Bronchial epithelial cell (primary cell): ENCODE data around the gene GALNT14. TPM values are rescaled to one million over a fixed set of nuclear protein-coding genes. Genes with fewer than 3 reads are reported as not detected.

ENCODE experiments used
- DNase-seq: peaks from one replicate; pipeline ENCODE4 v3.0.0-alpha.2; 2010; ENCODE audit warnings: low read depth
- FAIRE-seq: peaks from 2 replicates; lab custom pipeline; 2011; peaks lifted over from hg19 to GRCh38; lab: Jason Lieb, UNC
- H3K27me3 ChIP-seq: 2 replicates; pipeline ENCODE4 v1.5.1; 2011; ENCODE audit warnings: low read length; ENCODE audit not compliant: control insufficient read depth, insufficient read depth
- H3K36me3 ChIP-seq: 2 replicates; pipeline ENCODE4 v1.5.1; 2011; ENCODE audit warnings: low read length; ENCODE audit not compliant: control insufficient read depth, insufficient read depth
- H3K4me3 ChIP-seq: 2 replicates; pipeline ENCODE4 v1.5.1; 2011; ENCODE audit warnings: mild to moderate bottlenecking, low read depth, low read length, control low read depth
- total RNA-seq: library from RNA; depleted of rRNA; stranded (reverse); fragments of >200 nt; gene quantifications from 2 replicates; pipeline ENCODE4 v1.2.1, GENCODE V29; 2014
- TF ChIP-seq, protein P1 (sequence below): IDR thresholded peaks from 2 replicates; pipeline ENCODE4 v1.5.1; 2011; ENCODE audit warnings: mild to moderate bottlenecking, moderate library complexity, low read length, control low read depth, inconsistent platforms; ENCODE audit not compliant: insufficient read depth, severe bottlenecking

The GALNT14 gene
- total RNA-seq, 1 donor from 2014 or later: 12.4 TPM

DNA sequence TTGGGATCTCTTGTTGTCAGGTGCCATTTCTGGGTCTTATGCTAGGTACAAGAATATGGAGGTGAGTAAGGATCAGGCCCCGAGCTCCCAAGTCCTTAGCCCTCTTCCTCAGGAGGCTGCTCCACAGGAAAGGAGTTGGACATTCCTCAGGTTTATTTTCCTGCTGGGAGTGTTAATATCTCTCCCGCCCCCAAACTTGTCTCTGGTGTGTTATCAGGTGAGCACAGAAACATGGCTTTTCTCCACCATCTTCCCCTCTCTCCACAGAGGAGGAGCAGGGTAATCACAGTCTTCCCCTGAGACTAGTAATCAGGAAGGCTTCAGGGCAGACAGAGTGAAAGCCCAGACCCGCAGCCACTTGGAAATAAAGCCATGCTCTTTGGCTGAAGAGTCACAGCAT is 257.7 kb downstream of the GALNT14 start:
- no peak for FAIRE-seq
- DNase-seq: no peak
- Histone ChIP-seq H3K27me3 (no peaks in the 10 kb centered on the region), H3K36me3 (no peaks in the 10 kb centered on the region), H3K4me3 (no peak overlapping the region)
- TF ChIP-seq, protein P1, sequence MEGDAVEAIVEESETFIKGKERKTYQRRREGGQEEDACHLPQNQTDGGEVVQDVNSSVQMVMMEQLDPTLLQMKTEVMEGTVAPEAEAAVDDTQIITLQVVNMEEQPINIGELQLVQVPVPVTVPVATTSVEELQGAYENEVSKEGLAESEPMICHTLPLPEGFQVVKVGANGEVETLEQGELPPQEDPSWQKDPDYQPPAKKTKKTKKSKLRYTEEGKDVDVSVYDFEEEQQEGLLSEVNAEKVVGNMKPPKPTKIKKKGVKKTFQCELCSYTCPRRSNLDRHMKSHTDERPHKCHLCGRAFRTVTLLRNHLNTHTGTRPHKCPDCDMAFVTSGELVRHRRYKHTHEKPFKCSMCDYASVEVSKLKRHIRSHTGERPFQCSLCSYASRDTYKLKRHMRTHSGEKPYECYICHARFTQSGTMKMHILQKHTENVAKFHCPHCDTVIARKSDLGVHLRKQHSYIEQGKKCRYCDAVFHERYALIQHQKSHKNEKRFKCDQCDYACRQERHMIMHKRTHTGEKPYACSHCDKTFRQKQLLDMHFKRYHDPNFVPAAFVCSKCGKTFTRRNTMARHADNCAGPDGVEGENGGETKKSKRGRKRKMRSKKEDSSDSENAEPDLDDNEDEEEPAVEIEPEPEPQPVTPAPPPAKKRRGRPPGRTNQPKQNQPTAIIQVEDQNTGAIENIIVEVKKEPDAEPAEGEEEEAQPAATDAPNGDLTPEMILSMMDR: no peak

DNA sequence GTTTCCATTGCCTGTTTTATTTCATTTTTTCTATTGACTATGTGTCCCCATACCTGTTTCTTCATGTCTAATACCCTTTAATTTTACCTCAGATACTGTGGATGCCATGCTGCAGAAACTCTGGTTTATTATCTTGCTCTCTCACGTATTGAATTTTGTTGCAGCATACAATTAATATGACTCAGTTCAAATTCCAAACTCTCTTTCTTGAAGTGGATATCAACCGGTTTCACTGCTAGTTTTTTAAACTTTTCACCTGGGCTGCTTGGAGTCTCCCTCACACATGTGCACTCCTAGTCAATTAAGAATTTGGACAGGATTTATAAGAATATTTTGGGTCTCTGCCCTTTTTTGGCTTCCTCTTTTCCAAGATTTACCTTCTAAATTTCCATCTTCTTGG is 260.4 kb downstream of the GALNT14 start:
- TF ChIP-seq, protein P1: no peak
- H3K36me3 ChIP-seq: no peaks in the 10 kb centered on the region
- DNase-seq (peak; percentile 48), FAIRE-seq (no peak)
- no peak overlapping the region for H3K4me3 ChIP-seq
- H3K27me3 ChIP-seq: no peaks in the 10 kb centered on the region

DNA sequence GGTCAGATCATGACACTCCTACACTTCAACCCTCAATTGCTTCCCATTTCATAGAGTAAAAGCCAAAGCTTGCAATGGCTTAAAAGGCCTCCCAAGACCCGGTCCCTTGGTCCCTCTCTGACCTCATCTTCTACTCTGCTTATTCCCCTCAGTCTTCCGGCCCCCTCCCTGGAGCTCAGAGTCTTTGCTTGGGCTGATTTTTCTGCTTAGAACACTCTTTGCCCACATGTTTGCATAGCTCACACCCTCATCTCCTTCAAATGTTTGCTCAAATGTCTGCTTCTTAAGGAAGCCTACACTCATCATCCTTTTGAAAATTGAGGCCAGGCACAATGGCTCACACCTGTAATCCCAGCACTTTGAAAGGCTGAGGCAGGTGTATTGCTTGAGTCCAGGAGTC is 265.4 kb downstream of the GALNT14 start:
- TF ChIP-seq, protein P1: no peak
- H3K36me3 ChIP-seq: no peaks in the 10 kb centered on the region
- FAIRE-seq: no peak

DNA sequence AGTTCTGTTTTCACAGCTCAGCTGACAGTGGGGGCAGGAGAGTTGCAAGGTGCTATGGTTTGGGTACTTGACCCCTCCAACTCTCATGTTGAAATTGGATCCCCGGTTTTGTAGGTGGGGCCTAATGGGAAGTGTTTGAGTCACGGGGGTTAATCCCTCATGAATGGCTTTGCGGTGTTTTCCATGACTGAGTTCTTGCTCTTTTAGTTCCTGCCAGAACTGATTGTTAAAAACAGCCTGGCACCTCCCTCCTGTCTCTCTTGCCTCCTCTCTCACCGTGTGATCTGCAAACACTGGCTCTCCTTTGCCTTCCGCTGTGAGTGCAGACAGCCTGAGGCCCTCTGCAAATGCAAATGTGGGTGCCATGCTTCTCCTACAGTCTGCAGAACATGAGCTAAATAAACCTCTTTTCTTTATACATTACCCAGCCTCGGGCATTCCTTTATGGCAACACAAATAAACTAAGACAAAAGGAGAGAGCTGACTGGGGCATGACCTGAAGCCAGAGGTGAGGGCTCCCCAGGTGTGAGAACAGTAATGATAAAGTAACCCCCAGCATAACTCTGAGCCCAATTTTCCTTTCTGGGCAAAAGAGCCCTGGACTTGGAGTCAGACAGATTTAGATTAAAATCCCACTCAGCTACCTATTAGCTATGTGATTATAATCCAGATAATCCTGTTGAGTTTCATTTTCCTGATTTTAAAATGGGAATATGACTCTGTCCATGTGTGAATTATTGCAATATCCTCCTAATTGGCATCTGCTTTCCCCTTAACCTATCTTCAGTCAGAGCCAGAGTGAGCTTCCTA is 266.1 kb downstream of the GALNT14 start:
- Histone ChIP-seq H3K4me3 (no peak overlapping the region), H3K36me3 (no peaks in the 10 kb centered on the region), H3K27me3 (no peaks in the 10 kb centered on the region)
- TF ChIP-seq, protein P1: no peak
- FAIRE-seq (peak; percentile 96), DNase-seq (peak; percentile 91)

More for the DNA sequence above, 265.4 kb downstream of the GALNT14 start:
- DNase-seq: no peak
- Histone ChIP-seq H3K27me3 (no peaks in the 10 kb centered on the region), H3K4me3 (no peak overlapping the region)

DNA sequence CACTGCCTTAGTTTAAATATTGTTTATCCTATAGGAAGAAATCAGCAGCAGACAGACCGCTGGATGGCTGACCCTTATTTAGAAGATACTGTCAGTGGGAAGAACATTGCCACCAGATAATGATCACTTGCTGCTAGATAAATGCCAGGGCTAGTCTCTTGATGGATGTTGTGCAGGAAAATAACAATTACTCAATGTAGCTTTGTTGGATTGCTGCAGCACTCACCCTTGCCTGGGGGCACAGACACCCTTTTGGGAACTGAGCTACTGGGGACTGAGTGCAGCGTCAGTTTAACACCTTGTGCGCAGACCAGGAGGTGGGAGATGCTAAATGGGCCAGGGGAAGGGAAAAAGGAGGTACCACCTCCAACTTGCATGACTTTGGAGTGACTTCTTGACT is 266.8 kb downstream of the GALNT14 start:
- no peak overlapping the region for H3K4me3 ChIP-seq
- H3K36me3 ChIP-seq: no peaks in the 10 kb centered on the region
- H3K27me3 ChIP-seq: no peaks in the 10 kb centered on the region
- DNase-seq (peak; percentile 40), FAIRE-seq (no peak)
- TF ChIP-seq, protein P1: no peak
